GM18498 (cell line): ENCODE data around the gene SLC8A3.

Experiments
- ATAC-seq: cut with Tn5 transposase; IDR thresholded peaks from one replicate; pipeline ENCODE4 v1.9.1; 2021; ENCODE audit warnings: mild to moderate bottlenecking, moderate library complexity; ENCODE audit not compliant: unreplicated experiment

The SLC8A3 gene

DNA sequence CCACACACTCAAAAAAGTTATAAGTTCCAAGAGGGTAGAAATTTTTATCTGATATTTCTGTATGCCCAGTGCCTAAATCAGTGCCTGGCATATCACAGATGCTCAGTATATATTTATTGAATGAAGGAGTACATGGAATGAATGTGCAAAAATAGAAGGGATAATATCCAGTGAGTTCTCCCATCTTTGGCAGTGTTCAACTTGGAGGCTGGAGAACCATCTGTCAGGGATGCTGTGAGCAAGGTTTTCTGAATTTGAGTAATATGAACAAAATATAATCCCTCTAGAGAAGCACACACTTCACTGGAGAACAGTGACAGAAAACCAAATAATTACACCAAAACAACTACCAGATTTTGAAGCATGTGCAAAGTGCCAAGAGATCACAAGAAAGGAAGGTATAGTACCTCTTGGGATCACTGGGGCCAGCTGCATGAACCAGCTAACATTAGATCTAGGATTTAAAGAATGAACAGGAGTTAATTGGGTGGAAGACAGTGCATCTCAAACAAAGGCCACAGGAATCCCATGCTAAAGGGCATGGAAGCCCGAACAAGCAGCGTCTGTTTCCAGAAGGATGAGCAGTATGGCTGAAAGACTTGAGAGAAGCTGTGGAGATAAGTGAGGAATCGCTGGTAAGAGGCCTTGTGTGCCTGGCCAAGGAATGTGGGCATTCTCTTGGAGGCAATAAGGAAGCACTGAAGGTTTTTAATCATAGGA lies 11.5 kb downstream of the SLC8A3 start:
- ATAC-seq = no peak

DNA sequence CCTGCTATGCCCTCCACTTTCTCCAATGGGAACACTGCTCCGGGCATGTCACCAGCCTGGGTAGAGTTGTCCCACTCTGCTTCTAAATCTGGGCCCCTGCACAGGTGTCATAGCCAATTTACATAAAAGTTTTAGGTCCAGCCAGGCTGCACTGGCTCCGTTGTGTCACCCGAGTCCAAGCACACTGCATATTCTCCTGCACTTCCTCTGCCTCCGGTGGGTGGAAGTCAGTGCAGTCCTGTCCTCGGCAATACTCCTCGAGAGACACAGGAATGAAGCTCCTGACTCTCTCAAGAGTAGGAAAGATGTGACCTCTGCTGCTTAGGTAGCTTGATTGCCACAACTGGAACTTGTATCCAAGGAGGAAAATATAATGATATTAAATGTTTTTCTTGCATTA lies 15.2 kb downstream of the SLC8A3 start:
- ATAC-seq = no peak

DNA sequence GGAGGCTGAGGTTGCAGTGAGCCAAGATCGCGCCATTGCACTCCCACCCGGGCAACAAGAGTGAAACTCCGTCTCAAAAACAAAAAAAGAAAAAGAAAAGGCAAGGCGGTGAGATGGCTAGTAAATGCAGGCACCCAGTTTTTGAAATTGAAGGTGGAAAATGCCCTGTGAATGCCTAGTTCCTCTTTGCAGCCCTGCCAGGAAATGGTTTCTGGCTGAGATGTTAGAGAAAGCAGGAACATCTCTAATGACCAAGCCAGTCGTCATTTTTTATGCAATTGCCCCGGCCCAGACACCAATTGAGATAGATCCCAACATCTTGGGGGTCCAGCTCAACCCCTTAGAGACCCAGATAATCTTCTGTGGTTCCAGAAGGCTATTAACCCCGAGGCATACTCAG lies 17.0 kb downstream of the SLC8A3 start:
- no peak for ATAC-seq

DNA sequence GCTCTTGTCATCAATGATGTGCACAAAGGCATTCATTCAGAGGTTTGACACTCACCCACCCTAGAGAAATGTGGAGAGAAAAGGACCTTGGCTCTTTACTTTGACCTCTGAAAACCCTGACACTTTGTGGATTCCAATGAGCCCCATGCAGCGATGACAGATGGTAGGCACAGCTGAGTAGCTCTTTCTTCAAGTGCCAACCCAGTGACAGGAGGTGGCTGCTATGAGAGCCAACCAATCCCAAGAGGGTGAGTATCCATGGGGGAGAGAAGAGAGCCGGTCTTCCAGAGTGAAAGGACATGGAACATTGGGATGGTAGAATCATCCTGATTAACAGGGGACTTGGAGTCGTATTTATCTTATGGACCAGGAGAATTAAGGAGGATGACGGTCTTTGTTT lies 17.8 kb downstream of the SLC8A3 start:
- no peak for ATAC-seq

DNA sequence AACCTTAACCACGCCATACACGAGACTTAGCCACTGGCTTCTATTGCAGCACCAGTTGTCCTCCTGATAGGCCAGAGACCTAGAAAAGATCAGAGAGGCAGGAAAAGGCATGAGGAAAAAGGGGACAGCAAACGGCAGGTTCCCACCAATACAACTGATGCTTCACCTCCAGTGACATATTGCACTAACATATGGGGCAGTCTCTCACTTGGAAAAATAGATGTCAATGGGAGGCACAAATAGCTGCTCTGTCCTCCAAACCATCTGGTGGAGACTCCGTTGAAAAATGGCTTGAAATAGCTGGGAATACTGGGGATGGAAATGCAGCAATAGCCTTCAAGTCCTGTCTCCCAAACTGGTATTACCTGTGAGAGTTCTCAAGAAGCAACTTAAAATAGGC lies 20.3 kb downstream of the SLC8A3 start:
- ATAC-seq = no peak

DNA sequence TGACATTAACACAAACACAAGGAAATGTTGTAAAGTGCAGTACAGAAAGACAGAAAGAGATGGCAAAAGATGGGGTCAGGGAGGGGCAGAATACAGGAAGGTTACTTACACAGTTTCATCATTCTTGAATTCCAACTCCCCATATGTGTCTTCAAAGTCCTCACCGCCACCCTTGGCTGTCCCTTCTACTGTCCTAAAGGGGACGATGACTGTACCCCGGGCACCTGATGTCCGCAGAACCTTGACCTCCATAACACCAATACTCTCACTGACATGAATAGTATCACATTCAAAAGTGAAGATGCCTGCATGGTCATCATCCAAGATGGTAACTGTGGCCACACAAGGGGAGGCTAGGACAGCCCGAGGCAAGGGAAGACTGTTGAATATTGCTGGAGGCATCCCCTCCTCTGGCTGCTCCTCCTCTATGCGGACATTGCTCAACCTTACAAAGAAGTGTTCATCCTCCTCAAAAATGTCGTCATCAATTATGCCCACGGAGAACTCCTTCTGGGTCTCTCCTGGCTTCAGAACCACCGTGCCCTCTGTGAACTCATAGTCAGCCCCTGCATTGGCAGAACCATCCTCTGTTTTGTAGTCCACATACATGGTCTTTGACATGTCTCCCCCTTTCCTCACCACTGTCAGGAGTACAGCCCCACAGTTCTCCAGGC lies 22.1 kb downstream of the SLC8A3 start:
- no peak for ATAC-seq

DNA sequence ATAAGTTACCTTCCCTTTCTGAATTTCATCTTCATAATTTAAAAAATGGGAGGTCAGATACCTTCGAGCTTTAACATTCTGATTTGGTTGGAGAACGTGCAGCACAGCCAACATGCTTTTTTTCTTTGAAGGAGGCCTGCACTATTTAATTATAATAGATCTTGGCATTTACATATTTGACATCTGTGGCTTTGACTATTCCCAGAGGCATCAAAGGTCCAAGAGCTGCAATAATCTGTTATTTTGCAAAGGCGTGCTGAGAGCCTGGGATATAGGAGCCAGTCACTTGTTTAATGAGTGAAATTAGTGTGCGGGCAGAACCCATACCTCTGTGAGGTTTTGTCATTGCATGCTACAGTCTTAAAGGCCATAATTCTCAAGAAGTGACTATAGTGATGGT lies 26.4 kb downstream of the SLC8A3 start:
- ATAC-seq = no peak

DNA sequence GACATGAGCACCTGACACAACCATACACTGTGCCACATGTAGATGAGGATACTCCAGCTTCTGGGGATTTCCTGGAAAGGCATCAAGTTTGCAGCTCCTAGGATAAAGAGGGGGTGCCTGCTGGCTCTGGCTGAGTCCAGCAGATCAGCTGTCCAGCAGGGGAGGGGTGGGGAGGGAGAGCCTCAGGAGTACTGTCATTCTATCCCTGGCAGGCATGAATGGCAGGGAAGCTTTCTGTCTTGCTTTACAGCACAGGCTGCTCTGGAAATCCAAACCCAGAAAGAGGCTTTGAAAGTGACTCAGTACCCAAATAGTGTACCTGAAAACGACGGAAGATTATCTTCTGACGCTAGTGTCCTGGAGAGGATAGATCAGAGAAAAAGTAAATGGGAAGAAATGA lies 32.2 kb downstream of the SLC8A3 start:
- ATAC-seq = no peak

DNA sequence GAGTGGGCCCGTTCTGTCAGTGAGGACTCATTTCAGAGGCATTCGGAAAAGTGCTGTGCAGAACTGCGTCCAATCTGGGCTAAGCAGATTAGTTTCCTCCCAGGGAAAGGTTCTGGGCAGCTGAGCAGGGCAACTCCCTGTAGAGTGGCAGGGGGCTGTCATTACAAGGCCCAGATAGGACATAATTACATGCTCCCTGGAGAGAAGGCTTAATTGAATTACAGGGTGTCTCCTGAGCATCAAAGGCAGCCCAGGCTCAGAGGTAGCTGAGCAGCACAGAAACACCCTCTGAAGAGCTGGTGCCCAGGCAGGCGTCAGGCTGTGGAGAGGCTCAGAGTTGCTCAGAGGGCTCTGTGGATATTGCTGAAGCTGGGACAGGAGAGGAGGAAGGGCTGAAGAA lies 36.0 kb downstream of the SLC8A3 start:
- ATAC-seq = no peak

DNA sequence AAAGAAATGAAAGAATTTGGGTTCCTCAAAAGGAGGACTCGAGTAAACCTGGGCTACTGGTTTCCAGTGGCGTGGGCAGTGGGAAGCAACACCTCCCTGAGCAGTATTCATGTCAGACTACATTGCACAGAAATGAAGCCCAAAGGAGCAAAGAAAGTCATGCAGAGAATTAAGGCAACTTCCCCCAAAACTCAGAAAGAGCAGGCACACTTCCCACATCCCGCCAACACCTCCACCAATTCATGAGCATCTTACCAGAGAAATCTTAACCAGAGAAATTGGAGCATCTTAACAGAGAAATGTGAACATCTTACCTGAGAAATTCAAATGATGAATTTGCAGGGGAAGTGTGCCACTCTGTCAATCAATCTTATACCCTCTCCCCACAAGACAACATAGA lies 36.7 kb downstream of the SLC8A3 start:
- no peak for ATAC-seq

DNA sequence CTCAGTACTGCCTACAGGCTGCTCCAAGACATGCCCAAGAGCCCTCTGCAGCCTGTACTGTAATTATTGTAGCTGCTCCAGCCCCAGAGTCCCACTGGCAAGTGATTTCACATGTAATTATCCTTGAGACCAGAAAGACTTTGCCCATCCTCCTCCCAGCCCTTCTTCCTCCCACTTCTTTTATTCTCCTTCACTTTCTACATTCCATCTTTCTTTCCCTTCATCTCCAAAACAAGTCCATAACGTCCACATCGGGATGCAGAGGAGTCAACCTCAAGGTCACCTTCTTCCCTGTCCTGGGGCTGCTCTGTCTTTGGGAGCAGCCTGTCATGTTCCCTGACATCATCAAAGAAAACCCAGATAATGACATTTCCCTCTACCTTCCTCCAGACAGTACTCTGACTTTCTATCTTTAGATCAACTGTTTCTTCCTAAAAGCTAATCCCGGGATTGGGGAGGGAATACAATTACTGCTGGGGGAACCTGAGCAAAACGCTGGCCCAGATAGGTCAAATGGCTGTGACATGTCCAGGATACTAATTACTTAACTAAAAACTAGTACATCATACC lies 39.1 kb downstream of the SLC8A3 start:
- ATAC-seq = no peak

DNA sequence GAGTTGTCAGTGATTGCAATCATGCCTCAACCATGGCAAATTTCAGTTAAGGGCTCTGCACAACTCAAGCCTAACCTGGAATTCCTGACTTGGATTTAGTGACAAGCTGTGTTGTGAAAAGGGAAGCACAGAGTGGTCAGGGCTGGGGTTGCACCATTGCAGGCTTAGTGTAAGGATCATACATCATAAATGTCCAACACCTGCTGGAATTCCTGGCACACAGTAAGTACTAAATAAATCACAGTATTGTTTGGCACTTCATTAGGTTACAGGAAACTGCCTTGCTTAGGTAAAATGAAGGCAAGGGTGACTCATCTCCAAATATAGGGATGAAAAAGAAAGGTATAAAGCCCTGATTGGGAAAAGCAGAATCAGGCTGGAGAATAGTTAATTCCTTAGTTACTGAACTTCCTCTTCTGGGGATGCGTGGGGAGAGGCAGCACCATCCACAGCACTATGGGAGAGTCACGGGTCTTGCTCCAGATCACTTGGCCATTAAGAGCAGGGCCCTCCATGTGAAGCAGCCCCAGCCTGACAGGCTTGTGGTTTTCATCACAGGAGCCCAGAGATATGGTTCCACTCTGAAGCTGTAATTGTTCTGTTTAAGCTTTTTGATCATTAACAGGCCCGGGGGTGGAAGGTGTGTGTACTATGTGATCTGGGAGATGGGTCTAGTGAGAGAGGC lies 39.7 kb downstream of the SLC8A3 start:
- ATAC-seq = no peak

DNA sequence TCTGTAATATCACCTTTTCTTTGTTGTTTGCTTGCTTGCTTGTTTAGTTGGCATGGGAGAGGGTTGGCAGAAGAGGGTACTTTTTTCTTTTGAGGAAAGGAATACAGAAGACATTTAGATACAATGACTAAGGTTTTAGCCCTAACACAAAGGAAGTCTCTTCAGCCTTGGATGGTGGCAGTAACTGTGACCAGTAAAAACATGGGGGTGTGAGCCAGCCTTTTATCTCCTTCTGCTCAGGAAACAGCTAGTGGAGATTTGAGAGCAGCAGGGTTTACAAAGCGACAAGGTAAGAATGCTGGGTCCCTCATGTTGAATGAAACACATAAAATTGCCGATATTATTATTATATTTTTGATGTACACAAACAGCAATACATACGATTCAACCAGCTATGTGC lies 40.4 kb downstream of the SLC8A3 start:
- ATAC-seq = no peak

DNA sequence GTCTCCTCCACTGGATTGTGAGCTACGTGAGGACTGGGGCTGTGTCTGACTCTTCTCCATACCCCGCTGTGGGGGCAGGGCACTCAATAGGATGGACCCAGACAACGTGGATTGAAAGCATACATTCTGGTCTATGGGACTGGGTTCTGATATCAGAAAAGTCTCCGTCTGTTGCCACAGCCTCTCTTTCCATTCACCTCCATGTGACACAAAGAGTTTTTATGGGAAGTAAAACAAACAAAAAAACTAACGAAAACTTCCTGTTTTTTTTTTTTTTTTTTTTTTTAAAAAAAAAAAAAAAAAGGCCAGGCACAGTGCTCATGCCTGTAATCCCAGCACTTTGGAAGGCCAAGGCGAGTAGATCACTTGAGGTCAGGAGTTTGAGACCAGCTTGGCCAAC lies 44.7 kb downstream of the SLC8A3 start:
- ATAC-seq = no peak

DNA sequence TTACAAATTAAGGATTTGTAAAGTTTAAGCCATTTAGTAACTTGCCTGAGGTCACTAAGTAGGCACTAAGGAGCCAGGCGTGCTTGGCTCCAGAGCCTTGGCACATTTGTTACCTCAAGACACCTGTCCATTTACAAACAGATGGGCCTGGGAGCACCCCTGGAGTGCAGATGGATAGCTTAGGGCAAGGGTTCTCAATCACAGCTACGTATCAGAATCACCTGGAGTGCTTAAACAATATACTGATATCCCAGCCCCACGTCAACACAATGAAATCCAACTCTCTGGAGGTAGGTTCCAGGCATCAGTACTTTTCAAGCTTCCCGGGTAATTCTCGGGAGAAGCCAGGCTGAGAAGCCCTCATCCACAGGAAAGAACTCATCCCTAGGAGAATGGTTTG lies 45.4 kb downstream of the SLC8A3 start:
- ATAC-seq = no peak

DNA sequence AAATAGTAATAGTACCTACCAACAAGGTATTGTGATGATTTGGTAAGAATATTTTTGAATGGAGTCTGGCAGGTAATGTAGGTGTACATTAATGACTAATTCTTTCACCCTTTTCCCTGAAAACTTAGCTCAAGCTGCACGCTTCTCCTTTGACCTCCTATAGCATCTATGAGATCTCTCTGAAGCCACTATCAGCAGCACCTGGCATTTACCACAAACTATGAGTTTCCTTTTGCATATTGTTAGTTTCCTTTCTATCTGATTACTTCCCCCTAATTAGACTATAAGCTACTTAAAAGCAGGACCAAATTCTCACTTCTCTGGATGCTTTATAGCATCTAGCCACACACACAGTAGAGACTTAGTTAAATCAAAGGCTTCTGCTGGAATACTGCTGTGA lies 48.1 kb downstream of the SLC8A3 start:
- no peak for ATAC-seq

DNA sequence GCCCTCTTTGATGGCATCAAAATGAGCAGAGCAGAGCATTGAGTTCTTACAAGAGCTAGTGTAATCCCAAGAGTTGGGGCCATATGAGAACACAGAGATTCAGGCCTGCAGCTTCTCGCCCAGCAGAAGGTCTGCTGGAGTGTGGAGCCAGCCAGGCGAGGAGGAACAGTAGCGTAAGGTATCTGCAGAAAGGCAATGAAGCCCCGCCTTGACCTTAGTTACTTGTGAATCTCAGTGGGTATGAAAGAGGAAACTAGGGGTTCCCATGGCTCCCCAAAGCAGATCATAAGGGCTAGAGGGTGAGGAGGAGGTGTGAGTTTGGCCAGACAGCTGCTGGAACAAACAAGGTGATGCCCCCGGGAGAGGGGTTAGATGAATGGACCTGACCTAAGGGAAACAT lies 49.4 kb downstream of the SLC8A3 start:
- peak; percentile 53 for ATAC-seq

DNA sequence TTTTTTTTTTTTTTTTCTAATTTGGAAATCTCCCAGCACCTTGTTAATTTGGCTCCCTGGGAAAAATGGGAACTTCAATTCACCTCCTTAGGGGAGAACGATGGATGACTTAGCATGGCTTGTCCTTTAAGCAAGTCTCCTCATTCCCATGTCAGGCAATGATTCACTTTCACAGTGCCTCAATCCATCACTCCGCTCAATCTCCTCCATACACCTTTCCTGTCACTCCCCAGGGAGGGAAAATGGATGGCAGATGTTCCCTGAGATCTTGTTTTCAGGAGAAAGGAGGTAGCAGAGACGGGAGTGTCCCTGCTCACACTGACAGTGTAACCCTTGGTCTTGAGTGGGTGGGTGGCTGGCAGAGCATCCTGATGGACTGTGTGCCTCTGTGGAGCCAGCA lies 51.0 kb downstream of the SLC8A3 start:
- ATAC-seq = no peak

DNA sequence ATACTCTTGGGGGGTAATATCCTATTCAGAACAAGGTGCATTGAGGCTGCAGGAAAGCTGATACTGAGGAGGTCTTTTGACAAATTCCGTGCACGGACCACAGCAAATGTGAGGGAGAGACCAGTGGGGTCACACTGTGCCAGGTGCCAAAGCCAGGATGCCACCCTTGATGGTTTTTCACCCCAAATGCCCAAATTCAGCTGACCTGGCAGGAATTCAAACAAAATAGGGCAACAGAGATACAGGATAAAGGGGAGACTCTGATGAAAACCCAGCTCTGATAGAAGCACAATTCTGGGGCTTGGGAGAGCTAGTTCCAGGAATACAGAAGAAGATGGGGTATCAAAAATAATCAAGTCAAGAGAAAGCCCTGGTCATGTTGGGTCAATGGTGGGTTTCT lies 55.3 kb downstream of the SLC8A3 start:
- no peak for ATAC-seq

DNA sequence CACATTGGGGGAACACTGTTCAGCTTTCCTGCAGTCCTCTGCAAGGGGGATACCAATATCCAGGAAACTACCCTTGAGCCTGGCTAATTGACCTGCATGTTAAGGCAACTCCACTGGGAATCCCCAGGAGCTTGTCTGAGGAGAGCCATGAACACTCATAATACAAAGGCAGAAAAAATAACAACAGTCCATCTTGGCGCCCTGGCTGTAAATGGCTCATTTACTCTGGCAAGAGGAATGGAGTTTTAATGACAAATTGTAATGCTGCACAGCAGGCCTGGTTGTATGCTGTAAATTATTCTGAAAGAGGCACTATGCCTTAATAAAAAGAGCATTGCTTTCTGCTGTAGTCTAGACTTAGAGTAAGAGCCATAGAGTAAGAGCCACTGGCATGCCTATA lies 58.3 kb downstream of the SLC8A3 start:
- no peak for ATAC-seq

DNA sequence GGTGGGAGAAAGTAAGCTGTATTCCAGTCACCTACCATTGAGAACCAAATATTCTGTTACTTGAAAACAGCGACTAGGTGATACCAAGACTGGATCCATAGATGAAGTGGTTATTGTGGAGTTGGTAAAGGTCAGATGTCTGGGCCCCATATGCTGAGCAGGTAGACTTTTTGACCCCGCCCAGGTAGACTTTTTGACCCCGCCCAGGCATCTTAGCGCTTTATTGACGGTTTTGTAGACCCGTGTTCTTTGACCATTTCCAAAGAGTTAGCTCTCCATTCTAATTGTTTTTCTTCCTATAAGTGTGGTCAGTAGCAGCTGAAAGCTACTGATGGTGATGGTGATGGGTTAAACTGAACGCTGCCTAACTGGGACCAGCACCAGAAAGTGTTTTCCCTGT lies 61.6 kb downstream of the SLC8A3 start:
- ATAC-seq = no peak

DNA sequence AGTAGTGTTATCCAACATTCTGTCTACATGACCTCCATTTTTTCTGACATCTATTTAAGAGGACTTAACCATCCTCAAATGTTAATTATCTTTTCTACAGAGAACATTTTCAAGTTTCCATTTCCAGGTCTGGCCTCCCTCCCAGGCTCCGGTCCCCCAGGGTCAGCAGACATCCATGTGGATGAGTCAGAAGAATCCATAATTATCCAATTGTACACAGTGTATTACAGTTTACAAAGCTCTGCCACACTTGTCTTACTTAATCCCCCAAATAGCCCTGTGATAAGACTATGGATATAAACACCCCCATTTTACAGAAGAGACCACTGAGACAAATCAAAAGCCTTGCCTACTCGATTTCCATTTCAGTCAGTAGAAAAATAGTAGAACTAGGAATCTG lies 65.0 kb downstream of the SLC8A3 start:
- no peak for ATAC-seq
